Gastrocnemius medialis (tissue), 4 donors: ENCODE results near the gene HDDC2. TPM values are rescaled to one million over a fixed set of nuclear protein-coding genes. Genes with fewer than 3 reads are reported as not detected.
A peak's percentile ranks its signal among the peaks of the same experiment; 100 is the strongest.

Experiments
- ATAC-seq, 2 donors: fragments of 150-250 bp; one replicate each; pipeline ENCODE4 v1.9.1; 2016
- DNase-seq, 2 donors: peaks; one replicate each; pipeline ENCODE4 v3.0.0-alpha.2; 2019
- H3K27ac ChIP-seq, 4 donors: fragments of 200-600 bp; sonication (generic); 1 replicate in 1 of 4; 2 replicates in 3 of 4; pipeline ENCODE4 v1.5.1; 2016 to 2018; ENCODE audit warnings: mild to moderate bottlenecking in 2 of 4, moderate library complexity in 1 of 4
- H3K27me3 ChIP-seq, 3 donors: fragments of 200-600 bp; sonication (generic) in 2 of 3; 1 replicate in 1 of 3; 2 replicates in 2 of 3; pipeline versions ENCODE4 v1.5.1 to v1.6.0; 2016 to 2019; ENCODE audit warnings: mild to moderate bottlenecking in 1 of 3, moderate library complexity in 1 of 3
- H3K36me3 ChIP-seq, 2 donors: fragments of 200-600 bp; sonication (generic) in 1 of 2; one replicate each; pipeline ENCODE4 v1.5.1; 2017 to 2018
- H3K4me1 ChIP-seq, 2 donors: fragments of 200-600 bp; sonication (generic) in 1 of 2; one replicate each; pipeline ENCODE4 v1.5.1; 2016 to 2017; ENCODE audit warnings: mild to moderate bottlenecking in 2 of 2
- H3K4me3 ChIP-seq, 4 donors: fragments of 200-600 bp; sonication (generic) in 3 of 4; 1 replicate in 1 of 4; 2 replicates in 3 of 4; pipeline ENCODE4 v1.5.1; 2016 to 2019; ENCODE audit warnings: mild to moderate bottlenecking in 2 of 4
- H3K9me3 ChIP-seq, 3 donors: fragments of 200-600 bp; sonication (generic) in 2 of 3; 1 replicate in 1 of 3; 2 replicates in 2 of 3; pipeline ENCODE4 v1.5.1; 2016 to 2019
- POLR2A ChIP-seq, 2 donors: fragments of 450-650 bp; IDR thresholded peaks; one replicate each; pipeline ENCODE4 v1.6.1; 2017; ENCODE audit warnings: antibody characterized with exemption in 2 of 2, mild to moderate bottlenecking in 2 of 2, moderate library complexity in 2 of 2
- in situ Hi-C, 4 donors: fragments of 200-750 bp; cut with MboI; loops; one replicate each; pipeline versions ENCODE4 v1.15.0 to v1.8.0; 2017; ENCODE audit warnings: low sequenced_read_pairs in 4 of 4
- intact Hi-C: fragments of 100-400 bp; cut with DNase I; formaldehyde crosslinking; loops from one replicate; pipeline ENCODE4 v1.15.1; 2023; ENCODE audit warnings: low total_unique reads
- total RNA-seq, 4 donors: library from RNA; depleted of rRNA; stranded (reverse); fragments of >200 nt; gene quantifications; one replicate each; pipeline versions ENCODE4 v1.1.0 to v1.2.3, GENCODE V29; 2016
- TF ChIP-seq, protein P1 (sequence below), 5 experiments: fragments of 450-650 bp in 3 of 5; fragments of 200-600 bp in 2 of 5; sonication (generic) in 2 of 5; IDR thresholded peaks in 4 of 5; conservative IDR thresholded peaks in 1 of 5; 1 replicate in 4 of 5; 2 replicates in 1 of 5; pipeline ENCODE4 v1.5.1; 2016 to 2019; ENCODE audit warnings: antibody characterized with exemption in 5 of 5, mild to moderate bottlenecking in 3 of 5, moderate library complexity in 3 of 5

HDDC2 gene
- total RNA-seq, 4 donors from 2014 or later = 54.9 to 88.3 (median 77.7) TPM

DNA sequence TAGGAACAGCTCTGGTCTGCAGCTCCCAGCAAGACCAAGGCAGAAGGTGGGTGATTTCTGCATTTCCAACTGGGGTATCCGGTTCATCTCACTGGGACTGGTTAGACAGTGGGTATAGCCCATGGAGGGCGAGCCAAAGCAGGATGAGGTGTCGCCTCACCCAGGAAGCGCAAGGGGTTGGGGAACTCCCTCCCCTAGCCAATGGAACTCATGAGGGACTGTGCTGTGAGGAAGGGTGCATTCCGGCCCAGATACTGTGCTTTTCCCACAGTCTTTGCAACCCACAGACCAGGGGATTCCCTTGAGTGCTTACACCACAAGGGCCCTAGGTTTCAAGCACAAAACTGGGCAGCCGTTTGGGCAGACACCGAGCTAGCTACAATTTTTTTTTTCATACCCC lies 21.8 kb downstream of the HDDC2 start:
- in situ Hi-C loops (loop anchor here in 1 of 4 donors (25.0 kb wide), 1 partner anchor 293 kb away; no protein-coding TSS in a partner anchor), intact Hi-C loops (no loop called here)
- Histone ChIP-seq H3K4me1 (peaks cover 19 to 25% of the 10 kb centered on the region in 2 donors), H3K36me3 (peaks cover 0 to 17% of the 10 kb centered on the region in 2 donors), H3K27me3 (no peaks in the 10 kb centered on the region), H3K27ac (no peak overlapping the region), H3K9me3 (no peaks in the 10 kb centered on the region), H3K4me3 (no peak overlapping the region)
- TF ChIP-seq, protein P1, sequence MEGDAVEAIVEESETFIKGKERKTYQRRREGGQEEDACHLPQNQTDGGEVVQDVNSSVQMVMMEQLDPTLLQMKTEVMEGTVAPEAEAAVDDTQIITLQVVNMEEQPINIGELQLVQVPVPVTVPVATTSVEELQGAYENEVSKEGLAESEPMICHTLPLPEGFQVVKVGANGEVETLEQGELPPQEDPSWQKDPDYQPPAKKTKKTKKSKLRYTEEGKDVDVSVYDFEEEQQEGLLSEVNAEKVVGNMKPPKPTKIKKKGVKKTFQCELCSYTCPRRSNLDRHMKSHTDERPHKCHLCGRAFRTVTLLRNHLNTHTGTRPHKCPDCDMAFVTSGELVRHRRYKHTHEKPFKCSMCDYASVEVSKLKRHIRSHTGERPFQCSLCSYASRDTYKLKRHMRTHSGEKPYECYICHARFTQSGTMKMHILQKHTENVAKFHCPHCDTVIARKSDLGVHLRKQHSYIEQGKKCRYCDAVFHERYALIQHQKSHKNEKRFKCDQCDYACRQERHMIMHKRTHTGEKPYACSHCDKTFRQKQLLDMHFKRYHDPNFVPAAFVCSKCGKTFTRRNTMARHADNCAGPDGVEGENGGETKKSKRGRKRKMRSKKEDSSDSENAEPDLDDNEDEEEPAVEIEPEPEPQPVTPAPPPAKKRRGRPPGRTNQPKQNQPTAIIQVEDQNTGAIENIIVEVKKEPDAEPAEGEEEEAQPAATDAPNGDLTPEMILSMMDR (IDR thresholded peaks at IDR 0.05 in 4 of 5, conservative IDR thresholded peaks at IDR 0.05 in 1 of 5) = no peak
- no peak for TF ChIP-seq POLR2A (IDR thresholded peaks at IDR 0.05)
- ATAC-seq (no peak), DNase-seq (no peak)

DNA sequence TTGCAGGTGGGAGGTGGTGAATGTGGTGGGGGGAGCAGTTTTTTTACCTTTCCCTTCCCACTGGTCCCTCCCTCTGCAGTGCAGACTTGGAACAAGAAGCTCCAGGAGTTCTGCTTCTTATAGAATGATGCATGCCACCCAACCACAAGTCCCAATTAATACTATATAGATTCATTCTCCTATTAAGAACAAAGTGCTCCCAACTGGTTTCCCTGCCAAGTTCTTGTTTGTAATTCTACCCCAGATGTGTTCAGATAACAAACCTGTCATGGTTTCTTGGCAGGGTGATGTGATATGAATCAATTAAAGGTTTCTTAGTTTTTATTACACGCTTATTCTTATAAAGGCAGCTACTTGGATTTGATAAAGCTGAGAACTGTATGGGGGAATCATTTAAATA lies 23.9 kb downstream of the HDDC2 start:
- TF ChIP-seq, protein P1 (IDR thresholded peaks at IDR 0.05 in 4 of 5, conservative IDR thresholded peaks at IDR 0.05 in 1 of 5) = no peak
- TF ChIP-seq POLR2A (IDR thresholded peaks at IDR 0.05) = no peak
- Histone ChIP-seq H3K27ac (peak overlapping the region in 1 of 4 donors; percentile 5), H3K9me3 (no peaks in the 10 kb centered on the region), H3K4me1 (peaks cover 19 to 29% of the 10 kb centered on the region in 2 donors), H3K27me3 (no peaks in the 10 kb centered on the region), H3K36me3 (peaks cover 0 to 18% of the 10 kb centered on the region in 2 donors), H3K4me3 (no peak overlapping the region)
- no peak for DNase-seq
- ATAC-seq = no peak
- intact Hi-C loops = no loop called here
- in situ Hi-C loops = loop anchor here in 1 of 4 donors (25.0 kb wide), 1 partner anchor 291 kb away; no protein-coding TSS in a partner anchor

DNA sequence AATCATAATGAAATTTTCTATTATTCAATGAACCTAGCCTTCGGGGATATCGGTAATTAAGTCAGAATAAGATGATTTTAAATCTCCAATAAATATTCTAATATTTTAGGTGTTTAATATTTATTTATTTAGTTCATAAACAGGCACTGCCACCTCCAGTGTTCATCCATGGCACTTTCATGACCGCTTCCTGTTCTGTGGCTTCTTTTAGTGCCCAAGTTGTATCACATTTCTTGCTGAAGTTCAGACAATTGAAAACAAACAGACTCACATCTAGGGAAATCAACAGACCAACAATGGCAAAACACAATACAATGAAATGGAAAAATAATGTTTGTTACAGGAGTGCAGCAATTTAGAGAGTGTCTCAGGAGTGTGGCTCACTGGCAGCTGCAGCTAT lies 26.0 kb downstream of the HDDC2 start:
- no peak overlapping the region for H3K4me3 ChIP-seq
- H3K4me1 ChIP-seq = peaks cover 19 to 29% of the 10 kb centered on the region in 2 donors
- H3K27me3 ChIP-seq = no peaks in the 10 kb centered on the region
- ATAC-seq (no peak), DNase-seq (no peak)
- peaks cover 0 to 11% of the 10 kb centered on the region in 2 donors for H3K36me3 ChIP-seq
- peak overlapping the region; percentile 6 to 32 (median 14) for H3K27ac ChIP-seq
- no peaks in the 10 kb centered on the region for H3K9me3 ChIP-seq
- intact Hi-C loops = no loop called here
- in situ Hi-C loops = loop anchor here in 1 of 4 donors (25.0 kb wide), 1 partner anchor 288 kb away; no protein-coding TSS in a partner anchor
- TF ChIP-seq POLR2A (IDR thresholded peaks at IDR 0.05) = no peak
- TF ChIP-seq, protein P1 (IDR thresholded peaks at IDR 0.05 in 4 of 5, conservative IDR thresholded peaks at IDR 0.05 in 1 of 5) = no peak

DNA sequence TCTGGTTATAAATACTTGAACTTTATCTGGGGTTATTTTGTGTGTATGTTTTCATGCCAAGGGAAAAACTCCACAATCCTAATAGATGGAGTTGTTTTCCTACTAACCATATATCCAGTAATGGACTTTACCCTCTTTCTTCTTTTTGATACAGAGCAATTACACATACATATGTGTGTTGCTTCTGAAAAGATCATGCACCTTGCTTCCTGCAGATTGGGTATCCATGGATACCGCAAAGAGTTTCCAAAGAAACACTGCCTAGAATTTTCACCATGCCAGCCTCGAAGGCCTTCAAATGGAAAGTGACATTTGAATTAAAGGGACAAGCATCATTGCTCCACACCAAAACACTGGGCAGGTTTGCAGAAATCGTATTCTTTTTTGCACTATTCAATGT lies 26.8 kb downstream of the HDDC2 start:
- H3K27ac ChIP-seq = peak overlapping the region in 1 of 4 donors; percentile 23
- H3K4me3 ChIP-seq = no peak overlapping the region
- in situ Hi-C loops = loop anchor here in 2 of 4 donors (25.0 kb wide), 2 partner anchors 113 to 288 kb away; partner anchors contain the start of gene TPD52L1 (in 1 of the 2)
- peaks cover 19 to 29% of the 10 kb centered on the region in 2 donors for H3K4me1 ChIP-seq
- TF ChIP-seq, protein P1 (IDR thresholded peaks at IDR 0.05 in 4 of 5, conservative IDR thresholded peaks at IDR 0.05 in 1 of 5) = no peak
- TF ChIP-seq POLR2A (IDR thresholded peaks at IDR 0.05) = no peak
- intact Hi-C loops = no loop called here
- DNase-seq = no peak
- H3K36me3 ChIP-seq = peaks cover 0 to 4% of the 10 kb centered on the region in 2 donors
- no peaks in the 10 kb centered on the region for H3K27me3 ChIP-seq
- no peaks in the 10 kb centered on the region for H3K9me3 ChIP-seq
- ATAC-seq = no peak
